Left cardiac atrium (tissue), 4 donors: ENCODE measurements around the gene CCDC30. TPM values are rescaled to one million over a fixed set of nuclear protein-coding genes. Genes with fewer than 3 reads are reported as not detected.
"Not testable (repeated sequence)": the region's sequence is repeated elsewhere in the genome, so short reads cannot be mapped to it uniquely, and the experiment has no call there.

Source experiments
- ATAC-seq, 2 donors: fragments of 200-7000 bp; cut with Tn5 transposase; one replicate each; pipeline ENCODE4 v1.9.1; 2020; ENCODE audit warnings: mild to moderate bottlenecking in 2 of 2, moderate library complexity in 2 of 2
- DNase-seq: peaks from one replicate; pipeline ENCODE4 v3.0.0-alpha.2; 2020
- intact Hi-C, 2 donors: fragments of 100-400 bp; cut with DNase I; formaldehyde crosslinking; loops; one replicate each; pipeline versions ENCODE4 v1.14.1 to v1.15.1; 2022 to 2023
- total RNA-seq, 2 donors: library from RNA; stranded (reverse); fragmentation: NEBNext Ultra II Directional; extraction: Animal tissue kit (Norgen Biotek cat#: 25700); gene quantifications; one replicate each; pipeline ENCODE4 v1.2.1, GENCODE V29; 2021
- donor health status: DM: no; HTN: yes; CAD: no.
- donor health status: DM: no; HTN: yes; CAD: no; lungs with severe emphysema.
- donor health status: DM: yes; HTN: yes; CAD: no.
- donor health status: Dilated cardiomyopathy.

The CCDC30 gene
- total RNA-seq, 2 donors from 2014 or later: 1.4 to 2.3 TPM

- intact Hi-C loops: loop anchor here in 1 of 2 donors (10.0 kb wide), 1 partner anchor 346 kb away; the partner anchor contains the start of gene FOXJ3
- DNase-seq (no peak), ATAC-seq (peak in 1 of 2 donors; percentile 14)
These were observed 218.0 kb downstream of the CCDC30 start for GRCh38 chr1:42680921-42681683.

GRCh38 chr1:42681741-42682483 is 218.8 kb downstream of the CCDC30 start, which contains the start of gene YBX1:
Gene YBX1 (plus strand): TSS chr1:42682418. CDS start chr1:42682566, 148 bp downstream.
- DNase-seq: peak; percentile 96
- intact Hi-C loops: loop anchor here in 1 of 2 donors (10.0 kb wide), 1 partner anchor 347 kb away; the partner anchor contains the start of gene FOXJ3
- peak; percentile 98 for ATAC-seq

- ATAC-seq: peak in 1 of 2 donors; percentile 8
- not testable (repeated sequence) for DNase-seq
- intact Hi-C loops: loop anchor here in 1 of 2 donors (10.0 kb wide), 1 partner anchor 348 kb away; the partner anchor contains the start of gene FOXJ3
These were observed 219.3 kb downstream of the CCDC30 start for GRCh38 chr1:42682484-42682738.

GRCh38 chr1:42682739-42683531 is 219.8 kb downstream of the CCDC30 start:
- intact Hi-C loops: loop anchor here in 1 of 2 donors (10.0 kb wide), 1 partner anchor 348 kb away; the partner anchor contains the start of gene FOXJ3
- DNase-seq (peak; percentile 87), ATAC-seq (peak; percentile 49 to 75)

- no peak for DNase-seq
- no peak for ATAC-seq
- intact Hi-C loops: loop anchor here in 1 of 2 donors (10.0 kb wide), 1 partner anchor 349 kb away; the partner anchor contains the start of gene FOXJ3
These were observed 221.1 kb downstream of the CCDC30 start for GRCh38 chr1:42684139-42684538.

- DNase-seq: no peak
- ATAC-seq: no peak
- intact Hi-C loops: loop anchor here in 1 of 2 donors (10.0 kb wide), 1 partner anchor 352 kb away; the partner anchor contains the start of gene FOXJ3
These were observed 223.3 kb downstream of the CCDC30 start for GRCh38 chr1:42686418-42686817.

GRCh38 chr1:42689912-42690311 is 226.8 kb downstream of the CCDC30 start:
- DNase-seq: no peak
- ATAC-seq: no peak
- intact Hi-C loops: loop anchor here in 1 of 2 donors (10.0 kb wide), 1 partner anchor 355 kb away; the partner anchor contains the start of gene FOXJ3

- intact Hi-C loops: no loop called here
- peak in 1 of 2 donors; percentile 36 for ATAC-seq
- DNase-seq: no peak
These were observed 227.5 kb downstream of the CCDC30 start for GRCh38 chr1:42690477-42691156.

- intact Hi-C loops: no loop called here
- DNase-seq (no peak), ATAC-seq (no peak)
These were observed 228.0 kb downstream of the CCDC30 start for GRCh38 chr1:42691157-42691498.

GRCh38 chr1:42692461-42692860 is 229.4 kb downstream of the CCDC30 start:
- ATAC-seq (no peak), DNase-seq (no peak)
- intact Hi-C loops: no loop called here

GRCh38 chr1:42692911-42693310 is 229.8 kb downstream of the CCDC30 start:
- DNase-seq: no peak
- ATAC-seq: no peak
- intact Hi-C loops: no loop called here

GRCh38 chr1:42698081-42698813 is 235.2 kb downstream of the CCDC30 start:
- ATAC-seq (no peak), DNase-seq (no peak)
- intact Hi-C loops: no loop called here

- intact Hi-C loops: no loop called here
- no peak for DNase-seq
These were observed 236.9 kb downstream of the CCDC30 start for GRCh38 chr1:42700006-42700405.

GRCh38 chr1:42703888-42704464 is 240.9 kb downstream of the CCDC30 start:
- DNase-seq (no peak), ATAC-seq (no peak)
- intact Hi-C loops: no loop called here

More at GRCh38 chr1:42700006-42700405, 236.9 kb downstream of the CCDC30 start:
- no peak for ATAC-seq
